GM12878 (cell line): Measurements from ENCODE around the gene DIP2B. TPM values are rescaled to one million over a fixed set of nuclear protein-coding genes. Genes with fewer than 3 reads are reported as not detected.

ENCODE experiments used
- ATAC-seq: fragments of 200-7000 bp; cut with Tn5 transposase; 3 replicates; pipeline ENCODE4 v1.9.1; 2020; ENCODE audit warnings: mild to moderate bottlenecking, moderate library complexity
- BruUV-seq: library from RNA; stranded (reverse); fragments of 400-500 nt; replicated peaks from 2 replicates; lab custom pipeline; 2021; lab: Mats Ljungman, UMichigan
- CTCF ChIA-PET: fragments of 300-600 bp; sonication (Branson Sonifier 250); formaldehyde crosslinking; extraction: SDS; loops from one replicate; lab custom pipeline; 2021; ENCODE audit warnings: inconsistent platforms; lab: Yijun Ruan, JAX
- POLR2A ChIA-PET: fragments of 350-600 bp; formaldehyde crosslinking; extraction: SDS; loops from one replicate; lab custom pipeline; 2021; ENCODE audit warnings: inconsistent platforms; lab: Charles Lee
- RAD21 ChIA-PET: fragments of 300-600 bp; sonication (Branson Sonifier 250); formaldehyde crosslinking; loops from one replicate; lab custom pipeline; 2023; ENCODE audit warnings: antibody characterized with exemption; ENCODE audit not compliant: unreplicated experiment; lab: Charles Lee
- SMC1A ChIA-PET: fragments of 300-600 bp; sonication (Branson Sonifier 250); formaldehyde crosslinking; loops from one replicate; lab custom pipeline; 2023; ENCODE audit not compliant: unreplicated experiment, uncharacterized antibody; lab: Charles Lee
- DNase-seq: peaks from one replicate; pipeline ENCODE4 v3.0.0-alpha.2; 2011; ENCODE audit warnings: low read depth, low spot score
- FAIRE-seq: peaks from 3 replicates; lab custom pipeline; 2011; peaks lifted over from hg19 to GRCh38; lab: Jason Lieb, UNC
- H2AFZ ChIP-seq: 2 replicates; pipeline ENCODE4 v1.6.0; 2011; ENCODE audit warnings: low read depth, low read length, control low read depth; ENCODE audit not compliant: control insufficient read depth
- H3K27ac ChIP-seq: 2 replicates; pipeline ENCODE4 v1.5.1; 2011; ENCODE audit warnings: control low read depth; ENCODE audit not compliant: control insufficient read depth, insufficient read depth
- H3K27me3 ChIP-seq, 2 experiments: replicated peaks in 1 of 2; 2 replicates each; pipeline versions ENCODE4 v1.6.0 to v1.6.1; 2011; ENCODE audit warnings: low read length in 1 of 2; ENCODE audit not compliant: control insufficient read depth in 2 of 2, insufficient read depth in 2 of 2
- H3K36me3 ChIP-seq, 2 experiments: 2 replicates each; pipeline ENCODE4 v1.5.1; 2011; ENCODE audit warnings: low read length in 1 of 2; ENCODE audit not compliant: control insufficient read depth in 2 of 2, insufficient read depth in 2 of 2
- H3K4me1 ChIP-seq: 2 replicates; pipeline ENCODE4 v1.6.1; 2011; ENCODE audit warnings: mild to moderate bottlenecking, low read length, moderate library complexity, mixed read lengths; ENCODE audit not compliant: control insufficient read depth, insufficient read depth
- H3K4me2 ChIP-seq: 2 replicates; pipeline ENCODE4 v1.6.0; 2011; ENCODE audit warnings: control low read depth; ENCODE audit not compliant: control insufficient read depth, insufficient read depth
- H3K4me3 ChIP-seq: fragments of 200-600 bp; sonication (generic); 2 replicates; pipeline ENCODE4 v1.5.1; 2016
- H3K79me2 ChIP-seq: 2 replicates; pipeline ENCODE4 v1.6.0; 2011; ENCODE audit warnings: low read length; ENCODE audit not compliant: control insufficient read depth, insufficient read depth
- H3K9ac ChIP-seq: 2 replicates; pipeline ENCODE4 v1.8.0; 2011; ENCODE audit warnings: low read length, control low read depth, mixed read lengths; ENCODE audit not compliant: control insufficient read depth, insufficient read depth
- H3K9me3 ChIP-seq: replicated peaks from 3 replicates; pipeline ENCODE4 v1.5.1; 2011; ENCODE audit warnings: mild to moderate bottlenecking, low read length; ENCODE audit not compliant: control insufficient read depth, insufficient read depth
- H4K20me1 ChIP-seq: 2 replicates; pipeline ENCODE4 v1.6.0; 2011; ENCODE audit not compliant: control insufficient read depth, insufficient read depth
- DPF2 ChIP-seq: fragments of 450-650 bp; IDR thresholded peaks from 2 replicates; pipeline ENCODE4 v1.6.1; 2017; ENCODE audit warnings: mild to moderate bottlenecking
- HDGF ChIP-seq: fragments of 450-650 bp; IDR thresholded peaks from 2 replicates; pipeline ENCODE4 v1.6.1; 2016; ENCODE audit warnings: antibody characterized with exemption
- SPI1 ChIP-seq: IDR thresholded peaks from 2 replicates; pipeline ENCODE4 v1.6.1; 2011; ENCODE audit warnings: low read depth, mild to moderate bottlenecking, low read length, moderate library complexity, borderline replicate concordance; ENCODE audit not compliant: insufficient read depth
- YY1 ChIP-seq: IDR thresholded peaks from 2 replicates; pipeline ENCODE4 v1.6.1; 2011; ENCODE audit warnings: low read depth, mild to moderate bottlenecking, low read length
- ZSCAN29 ChIP-seq: fragments of 450-650 bp; IDR thresholded peaks from 2 replicates; pipeline ENCODE4 v1.6.1; 2017; ENCODE audit warnings: mild to moderate bottlenecking, moderate library complexity
- WGBS: methylation state at CpG from one replicate; pipeline ENCODE4 v1.1.6; 2016; ENCODE audit warnings: low lambda C conversion rate; ENCODE audit not compliant: insufficient replicate concordance, insufficient coverage; ENCODE audit errors: missing lambda C conversion rate; 5-methylcytosine and 5-hydroxymethylcytosine counted together
- in situ Hi-C: fragments of 300-500 bp; cut with MboI; formaldehyde crosslinking; loops from 9 replicates; pipeline ENCODE4 v1.14.3; 2018; ENCODE audit warnings: mixed read lengths
- intact Hi-C: fragments of 100-400 bp; cut with micrococcal nuclease; formaldehyde crosslinking; loops from one replicate; pipeline ENCODE4 v1.14.2; 2022; ENCODE audit not compliant: unreplicated experiment
- polyA plus RNA-seq, 11 experiments: library from polyadenylated mRNA; depleted of rRNA in 4 of 11; unstranded in 6 of 11; stranded (reverse) in 5 of 11; fragments of >200 nt; fragmentation: Nextera tagmentation in 4 of 11; fragmentation: Illumina TruSeq in 1 of 11; extraction: Ambion mirVana in 4 of 11; extraction: Trizol in 1 of 11; gene quantifications; 1 replicate in 1 of 11; 2 replicates in 10 of 11; pipeline versions ENCODE4 v1.2.1 to v1.2.3, GENCODE V29; 2011 to 2016; ENCODE audit warnings: inconsistent platforms in 2 of 11, missing spikeins in 2 of 11, low read depth in 1 of 11
- total RNA-seq, 4 experiments: library from RNA; depleted of rRNA in 3 of 4; stranded (reverse); fragments of >200 nt in 3 of 4; fragmentation: Illumina TruSeq in 1 of 4; extraction: Trizol in 1 of 4; gene quantifications; 2 replicates each; pipeline versions ENCODE4 v1.2.1 to v1.2.3, GENCODE V29; 2013 to 2021
- TF ChIP-seq, protein P1 (sequence below): IDR thresholded peaks from 2 replicates; pipeline ENCODE4 v1.6.1; 2012; ENCODE audit warnings: low read length, inconsistent platforms
- TF ChIP-seq, protein P2 (sequence below): fragments of 450-650 bp; formaldehyde crosslinking; IDR thresholded peaks from 2 replicates; pipeline ENCODE4 v1.5.0; 2022; ENCODE audit warnings: mild to moderate bottlenecking, missing genetic modification characterization
- TF ChIP-seq, protein P3 (sequence below): fragments of 450-650 bp; IDR thresholded peaks from 2 replicates; pipeline ENCODE4 v1.6.1; 2017; ENCODE audit warnings: mild to moderate bottlenecking, low read depth, inconsistent platforms; ENCODE audit not compliant: poor library complexity, severe bottlenecking
- TF ChIP-seq, protein P4 (sequence below): fragments of 450-650 bp; conservative IDR thresholded peaks from 2 replicates; pipeline ENCODE4 v1.6.1; 2017; ENCODE audit warnings: mild to moderate bottlenecking, moderate library complexity

DIP2B gene
- total and polyA plus RNA-seq, 10 of the 15 experiments (the other 5 are each of a cell fraction or from before 2014, with no cell fraction given), result 4.5 to 30.0 (median 18.6) TPM

DNA sequence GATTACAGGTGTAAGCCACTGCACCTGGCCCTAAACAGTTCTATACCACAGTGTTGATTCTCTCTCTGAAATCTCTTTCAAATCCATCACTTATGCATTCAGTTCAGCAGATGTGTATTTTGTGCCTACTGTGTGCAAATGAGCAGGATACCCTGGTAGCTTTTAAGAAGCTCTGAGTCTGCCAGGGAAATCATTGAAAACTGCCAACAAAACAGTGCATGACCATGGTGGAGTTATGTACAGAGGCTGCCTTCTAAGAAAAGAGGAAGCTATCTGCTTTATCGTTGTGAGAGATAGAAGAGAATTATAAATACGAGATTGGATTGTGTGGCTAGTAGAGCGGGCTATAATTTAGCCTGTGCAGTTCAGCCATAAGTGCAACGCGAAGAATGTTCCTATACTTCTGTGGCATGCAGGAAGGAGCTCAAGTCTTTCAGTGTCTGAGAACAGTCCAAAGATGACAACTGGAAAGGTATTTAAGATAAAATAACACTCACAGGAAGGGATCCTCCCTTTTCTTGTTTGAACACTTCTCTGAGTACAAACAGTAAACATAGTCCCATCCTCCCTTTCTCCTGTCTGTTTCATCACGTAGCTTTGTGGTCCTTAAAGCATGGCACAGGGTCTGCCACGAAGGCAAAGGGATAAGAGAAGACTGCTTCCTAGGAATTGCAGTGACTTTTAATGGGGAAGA lies 4.3 kb downstream of the DIP2B start:
- H3K36me3 ChIP-seq, result no peaks in the 10 kb centered on the region
- H3K27me3 ChIP-seq, result no peaks in the 10 kb centered on the region
- WGBS, result 54% methylated on average over 7 of the region's 7 CpGs
- peaks cover 87% of the 10 kb centered on the region for H3K79me2 ChIP-seq
- TF ChIP-seq HDGF (0 out of 2 replicates have a peak, but pooled peaks have one; percentile 16), ZSCAN29 (no peak), DPF2 (0 out of 2 replicates have a peak, but pooled peaks have one; percentile 32), SPI1 (peak; percentile 13; the same call in 1 of the 2 replicates), YY1 (no peak)
- TF ChIP-seq, protein P1, sequence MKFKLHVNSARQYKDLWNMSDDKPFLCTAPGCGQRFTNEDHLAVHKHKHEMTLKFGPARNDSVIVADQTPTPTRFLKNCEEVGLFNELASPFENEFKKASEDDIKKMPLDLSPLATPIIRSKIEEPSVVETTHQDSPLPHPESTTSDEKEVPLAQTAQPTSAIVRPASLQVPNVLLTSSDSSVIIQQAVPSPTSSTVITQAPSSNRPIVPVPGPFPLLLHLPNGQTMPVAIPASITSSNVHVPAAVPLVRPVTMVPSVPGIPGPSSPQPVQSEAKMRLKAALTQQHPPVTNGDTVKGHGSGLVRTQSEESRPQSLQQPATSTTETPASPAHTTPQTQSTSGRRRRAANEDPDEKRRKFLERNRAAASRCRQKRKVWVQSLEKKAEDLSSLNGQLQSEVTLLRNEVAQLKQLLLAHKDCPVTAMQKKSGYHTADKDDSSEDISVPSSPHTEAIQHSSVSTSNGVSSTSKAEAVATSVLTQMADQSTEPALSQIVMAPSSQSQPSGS, result no peak
- TF ChIP-seq, protein P2, sequence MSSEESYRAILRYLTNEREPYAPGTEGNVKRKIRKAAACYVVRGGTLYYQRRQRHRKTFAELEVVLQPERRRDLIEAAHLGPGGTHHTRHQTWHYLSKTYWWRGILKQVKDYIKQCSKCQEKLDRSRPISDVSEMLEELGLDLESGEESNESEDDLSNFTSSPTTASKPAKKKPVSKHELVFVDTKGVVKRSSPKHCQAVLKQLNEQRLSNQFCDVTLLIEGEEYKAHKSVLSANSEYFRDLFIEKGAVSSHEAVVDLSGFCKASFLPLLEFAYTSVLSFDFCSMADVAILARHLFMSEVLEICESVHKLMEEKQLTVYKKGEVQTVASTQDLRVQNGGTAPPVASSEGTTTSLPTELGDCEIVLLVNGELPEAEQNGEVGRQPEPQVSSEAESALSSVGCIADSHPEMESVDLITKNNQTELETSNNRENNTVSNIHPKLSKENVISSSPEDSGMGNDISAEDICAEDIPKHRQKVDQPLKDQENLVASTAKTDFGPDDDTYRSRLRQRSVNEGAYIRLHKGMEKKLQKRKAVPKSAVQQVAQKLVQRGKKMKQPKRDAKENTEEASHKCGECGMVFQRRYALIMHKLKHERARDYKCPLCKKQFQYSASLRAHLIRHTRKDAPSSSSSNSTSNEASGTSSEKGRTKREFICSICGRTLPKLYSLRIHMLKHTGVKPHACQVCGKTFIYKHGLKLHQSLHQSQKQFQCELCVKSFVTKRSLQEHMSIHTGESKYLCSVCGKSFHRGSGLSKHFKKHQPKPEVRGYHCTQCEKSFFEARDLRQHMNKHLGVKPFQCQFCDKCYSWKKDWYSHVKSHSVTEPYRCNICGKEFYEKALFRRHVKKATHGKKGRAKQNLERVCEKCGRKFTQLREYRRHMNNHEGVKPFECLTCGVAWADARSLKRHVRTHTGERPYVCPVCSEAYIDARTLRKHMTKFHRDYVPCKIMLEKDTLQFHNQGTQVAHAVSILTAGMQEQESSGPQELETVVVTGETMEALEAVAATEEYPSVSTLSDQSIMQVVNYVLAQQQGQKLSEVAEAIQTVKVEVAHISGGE (CRISPR knock-in tag), result no peak
- TF ChIP-seq, protein P3, sequence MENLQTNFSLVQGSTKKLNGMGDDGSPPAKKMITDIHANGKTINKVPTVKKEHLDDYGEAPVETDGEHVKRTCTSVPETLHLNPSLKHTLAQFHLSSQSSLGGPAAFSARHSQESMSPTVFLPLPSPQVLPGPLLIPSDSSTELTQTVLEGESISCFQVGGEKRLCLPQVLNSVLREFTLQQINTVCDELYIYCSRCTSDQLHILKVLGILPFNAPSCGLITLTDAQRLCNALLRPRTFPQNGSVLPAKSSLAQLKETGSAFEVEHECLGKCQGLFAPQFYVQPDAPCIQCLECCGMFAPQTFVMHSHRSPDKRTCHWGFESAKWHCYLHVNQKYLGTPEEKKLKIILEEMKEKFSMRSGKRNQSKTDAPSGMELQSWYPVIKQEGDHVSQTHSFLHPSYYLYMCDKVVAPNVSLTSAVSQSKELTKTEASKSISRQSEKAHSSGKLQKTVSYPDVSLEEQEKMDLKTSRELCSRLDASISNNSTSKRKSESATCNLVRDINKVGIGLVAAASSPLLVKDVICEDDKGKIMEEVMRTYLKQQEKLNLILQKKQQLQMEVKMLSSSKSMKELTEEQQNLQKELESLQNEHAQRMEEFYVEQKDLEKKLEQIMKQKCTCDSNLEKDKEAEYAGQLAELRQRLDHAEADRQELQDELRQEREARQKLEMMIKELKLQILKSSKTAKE, result no peak
- TF ChIP-seq, protein P4, sequence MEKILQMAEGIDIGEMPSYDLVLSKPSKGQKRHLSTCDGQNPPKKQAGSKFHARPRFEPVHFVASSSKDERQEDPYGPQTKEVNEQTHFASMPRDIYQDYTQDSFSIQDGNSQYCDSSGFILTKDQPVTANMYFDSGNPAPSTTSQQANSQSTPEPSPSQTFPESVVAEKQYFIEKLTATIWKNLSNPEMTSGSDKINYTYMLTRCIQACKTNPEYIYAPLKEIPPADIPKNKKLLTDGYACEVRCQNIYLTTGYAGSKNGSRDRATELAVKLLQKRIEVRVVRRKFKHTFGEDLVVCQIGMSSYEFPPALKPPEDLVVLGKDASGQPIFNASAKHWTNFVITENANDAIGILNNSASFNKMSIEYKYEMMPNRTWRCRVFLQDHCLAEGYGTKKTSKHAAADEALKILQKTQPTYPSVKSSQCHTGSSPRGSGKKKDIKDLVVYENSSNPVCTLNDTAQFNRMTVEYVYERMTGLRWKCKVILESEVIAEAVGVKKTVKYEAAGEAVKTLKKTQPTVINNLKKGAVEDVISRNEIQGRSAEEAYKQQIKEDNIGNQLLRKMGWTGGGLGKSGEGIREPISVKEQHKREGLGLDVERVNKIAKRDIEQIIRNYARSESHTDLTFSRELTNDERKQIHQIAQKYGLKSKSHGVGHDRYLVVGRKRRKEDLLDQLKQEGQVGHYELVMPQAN, result no peak
- TF ChIP-seq, all 136 proteins: peak for 3
- H4K20me1 ChIP-seq, result no peaks in the 10 kb centered on the region
- H3K4me3 ChIP-seq, result peak overlapping the region; percentile 96
- no peak overlapping the region for H2AFZ ChIP-seq
- no peaks in the 10 kb centered on the region for H3K9me3 ChIP-seq
- intact Hi-C loops, result loop anchor here (5.0 kb wide), 1 partner anchor 33 kb away; no protein-coding TSS in a partner anchor
- SMC1A ChIA-PET, result interaction anchor here (0.6 to 12.5 kb wide), 35 partner anchors 11 to 297 kb away, joined by 3 to 227 read pairs (median 6); partner anchors contain the start of gene ATF1
- no peak for DNase-seq
- RAD21 ChIA-PET, result interaction anchor here (0.6 to 8.6 kb wide), 23 partner anchors 11 to 517 kb away, joined by 3 to 179 read pairs (median 7); partner anchors contain the start of genes ATF1 and SLC11A2
- peak; percentile 10; the same call in 2 of the 3 replicates for ATAC-seq
- BruUV-seq, result no TSS peak
- in situ Hi-C loops, result loop anchor here (5.0 kb wide), 1 partner anchor 128 kb away; no protein-coding TSS in a partner anchor
- H3K9ac ChIP-seq, result peak overlapping the region; percentile 30; the same call in 1 of the 2 replicates
- H3K4me2 ChIP-seq, result peak overlapping the region; percentile 88
- H3K27ac ChIP-seq, result peak overlapping the region; percentile 47
- CTCF ChIA-PET, result interaction anchor here (0.9 to 8.7 kb wide), 22 partner anchors 10 to 831 kb away, joined by 3 to 181 read pairs (median 5); no protein-coding TSS in a partner anchor
- H3K4me1 ChIP-seq, result peaks cover 31% of the 10 kb centered on the region
- FAIRE-seq, result no peak
- POLR2A ChIA-PET, result interaction anchor here (0.8 to 6.4 kb wide), 12 partner anchors 10 to 397 kb away, joined by 3 to 58 read pairs (median 6); partner anchors contain the start of gene COX14
